Cerebellar cortex (tissue), 1 donor: ENCODE data around the gene GLUL.
A peak's percentile ranks its signal among the peaks of the same experiment; 100 is the strongest.

Experiments
- DNase-seq: peaks from one replicate; pipeline ENCODE4 v3.0.0-alpha.2; 2015; ENCODE audit warnings: low spot score

GLUL gene

DNA sequence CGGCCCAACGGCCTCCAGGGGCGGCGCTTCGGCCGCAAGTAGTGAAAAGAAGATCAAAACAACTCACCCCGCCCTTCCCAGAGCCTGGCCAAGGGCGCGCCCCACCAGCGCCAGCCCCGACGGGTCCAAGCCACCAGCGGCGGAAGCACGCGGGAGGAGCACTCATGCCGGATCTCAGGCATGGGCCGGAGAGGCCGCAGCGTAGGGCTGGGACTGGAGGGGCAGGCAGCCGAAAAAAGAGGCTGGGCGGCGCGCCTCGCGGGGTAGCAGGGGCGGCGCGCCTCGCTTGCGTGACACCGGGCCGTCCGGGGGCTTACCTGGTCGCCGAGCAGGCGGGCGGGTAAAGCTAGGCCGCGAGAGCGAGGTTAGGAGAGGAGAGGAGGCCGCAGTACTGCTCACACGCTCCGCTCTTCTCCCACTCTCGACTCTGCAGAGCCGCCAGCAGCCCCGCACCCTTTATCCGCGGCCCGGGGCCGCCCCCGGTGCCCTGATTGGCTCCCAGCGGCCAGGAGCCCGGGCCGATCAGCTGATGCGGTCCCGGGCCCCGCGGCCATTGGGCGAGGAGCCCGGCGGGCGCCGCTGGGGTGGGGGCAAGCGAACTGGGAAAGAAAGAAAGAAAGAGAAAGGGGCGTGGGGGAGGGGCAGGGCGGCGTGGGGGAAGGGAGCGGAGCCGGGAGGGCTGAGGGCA is at the start of gene GLUL:
TSS of gene GLUL (minus strand) at position 429 of the 688 bp plus-strand sequence. CDS start 3,053 bp downstream, outside the sequence.
- DNase-seq, result peak; percentile 85

DNA sequence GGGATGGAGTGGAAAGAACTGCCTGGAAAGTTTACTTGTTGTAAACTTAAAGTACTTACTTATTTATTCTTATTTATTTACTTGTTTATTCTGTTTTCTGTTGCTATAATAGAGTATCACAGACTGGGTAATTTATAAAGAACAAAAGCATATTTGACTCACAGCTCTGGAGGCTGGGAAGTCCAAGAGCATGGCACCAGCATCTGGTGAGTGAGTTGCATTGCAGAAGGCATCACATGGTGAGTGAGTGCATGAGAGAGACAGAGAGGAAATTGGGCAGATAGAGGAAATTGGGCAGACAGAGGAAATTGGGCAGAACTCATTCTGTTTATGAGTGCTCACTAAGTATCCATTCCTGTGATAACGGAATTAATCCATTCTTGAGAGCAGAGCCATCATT is 46.7 kb upstream of the GLUL start:
- DNase-seq, result no peak

DNA sequence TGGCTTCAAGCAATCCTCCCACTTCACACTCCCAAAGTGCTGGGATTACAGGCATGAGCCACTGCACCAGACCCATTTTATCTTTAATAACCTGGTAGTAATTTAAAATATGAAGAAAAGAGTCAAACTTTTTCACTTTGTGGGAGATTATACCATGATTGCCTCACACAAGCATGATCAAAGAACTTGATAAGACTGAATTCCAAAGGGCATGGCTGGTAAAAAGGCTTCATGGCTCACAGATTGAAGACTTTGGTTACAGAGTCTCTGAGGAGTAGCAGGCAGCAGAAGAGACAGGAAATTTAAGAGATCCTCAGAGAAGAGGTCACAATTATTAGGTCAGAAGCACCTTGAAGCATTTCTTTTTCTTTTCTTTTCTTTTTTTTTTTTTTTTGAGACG is 42.0 kb upstream of the GLUL start:
- no peak for DNase-seq

DNA sequence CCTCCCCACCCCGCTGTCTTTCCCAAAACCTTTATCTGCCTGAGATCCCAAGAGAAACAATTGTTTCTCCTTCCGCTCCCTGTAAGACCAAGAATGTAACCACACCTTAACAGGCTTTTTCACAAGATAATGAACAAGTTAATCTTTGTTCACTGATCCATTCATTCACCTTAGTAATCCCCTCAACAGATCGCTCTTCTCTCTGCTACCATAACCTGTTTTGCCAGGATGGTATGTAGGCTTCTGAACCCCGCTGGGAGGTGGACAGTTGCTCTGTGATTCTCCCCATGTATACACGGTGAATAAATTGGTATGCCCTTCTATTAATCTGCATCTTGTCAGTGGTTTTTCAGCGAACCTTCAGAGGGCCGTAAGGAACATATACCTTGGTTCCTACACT is 39.7 kb upstream of the GLUL start:
- no peak for DNase-seq

DNA sequence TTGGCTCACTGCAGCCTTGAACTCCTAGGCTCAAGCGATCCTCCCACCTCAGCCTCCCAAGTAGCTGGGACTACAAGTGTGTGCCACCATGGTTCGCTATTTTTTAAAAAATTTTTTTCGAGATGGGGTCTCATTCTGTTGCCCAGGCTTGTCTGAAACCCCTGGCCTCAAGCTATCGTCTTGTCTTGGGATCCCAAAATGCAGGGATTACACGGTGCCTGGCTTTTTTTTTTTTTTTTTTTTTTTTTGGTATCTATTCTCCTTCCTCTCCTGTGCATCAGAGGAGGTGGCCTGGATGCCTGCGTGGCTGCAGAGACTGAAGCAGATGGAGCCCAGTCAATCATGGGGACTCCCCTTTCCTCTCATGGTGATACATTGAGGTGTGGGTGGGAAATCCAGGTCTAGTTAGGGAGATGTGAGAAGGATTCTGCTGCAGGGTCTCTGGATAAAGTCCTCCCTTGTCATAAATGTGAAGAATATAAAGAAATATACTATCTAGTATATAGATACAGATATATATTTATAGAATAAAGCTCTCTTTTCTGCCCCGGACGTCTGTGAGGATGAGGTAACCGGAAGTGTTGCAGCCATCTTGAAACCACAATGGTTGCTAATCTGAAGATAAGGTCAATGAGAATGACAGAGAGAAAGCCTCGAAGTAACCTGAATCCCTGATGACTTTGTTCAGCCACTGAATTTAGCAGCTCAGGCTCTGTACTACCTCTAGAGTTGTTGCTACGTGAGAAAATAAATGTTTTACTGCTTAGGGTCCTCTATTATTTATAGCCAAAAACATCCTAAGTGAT is 38.9 kb upstream of the GLUL start:
- no peak for DNase-seq

DNA sequence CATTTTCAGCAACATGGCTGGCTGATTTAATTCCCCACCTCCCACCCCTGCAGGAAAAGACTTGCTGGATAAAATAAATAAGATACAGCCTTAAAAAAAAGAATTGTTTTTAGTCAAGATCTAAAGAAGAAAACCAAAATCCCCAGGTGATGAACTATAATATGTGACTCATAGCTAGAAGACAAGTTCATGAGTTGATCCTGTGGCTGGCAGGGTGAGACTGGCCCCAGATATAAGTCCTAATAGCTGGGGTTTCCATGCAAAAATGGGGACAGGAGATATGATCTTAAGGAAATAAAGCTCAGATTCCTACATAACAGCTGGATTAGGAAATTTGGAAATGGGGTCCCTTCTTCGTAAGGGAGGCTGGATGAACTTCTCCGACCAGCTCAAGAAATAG is 36.5 kb upstream of the GLUL start:
- no peak for DNase-seq

DNA sequence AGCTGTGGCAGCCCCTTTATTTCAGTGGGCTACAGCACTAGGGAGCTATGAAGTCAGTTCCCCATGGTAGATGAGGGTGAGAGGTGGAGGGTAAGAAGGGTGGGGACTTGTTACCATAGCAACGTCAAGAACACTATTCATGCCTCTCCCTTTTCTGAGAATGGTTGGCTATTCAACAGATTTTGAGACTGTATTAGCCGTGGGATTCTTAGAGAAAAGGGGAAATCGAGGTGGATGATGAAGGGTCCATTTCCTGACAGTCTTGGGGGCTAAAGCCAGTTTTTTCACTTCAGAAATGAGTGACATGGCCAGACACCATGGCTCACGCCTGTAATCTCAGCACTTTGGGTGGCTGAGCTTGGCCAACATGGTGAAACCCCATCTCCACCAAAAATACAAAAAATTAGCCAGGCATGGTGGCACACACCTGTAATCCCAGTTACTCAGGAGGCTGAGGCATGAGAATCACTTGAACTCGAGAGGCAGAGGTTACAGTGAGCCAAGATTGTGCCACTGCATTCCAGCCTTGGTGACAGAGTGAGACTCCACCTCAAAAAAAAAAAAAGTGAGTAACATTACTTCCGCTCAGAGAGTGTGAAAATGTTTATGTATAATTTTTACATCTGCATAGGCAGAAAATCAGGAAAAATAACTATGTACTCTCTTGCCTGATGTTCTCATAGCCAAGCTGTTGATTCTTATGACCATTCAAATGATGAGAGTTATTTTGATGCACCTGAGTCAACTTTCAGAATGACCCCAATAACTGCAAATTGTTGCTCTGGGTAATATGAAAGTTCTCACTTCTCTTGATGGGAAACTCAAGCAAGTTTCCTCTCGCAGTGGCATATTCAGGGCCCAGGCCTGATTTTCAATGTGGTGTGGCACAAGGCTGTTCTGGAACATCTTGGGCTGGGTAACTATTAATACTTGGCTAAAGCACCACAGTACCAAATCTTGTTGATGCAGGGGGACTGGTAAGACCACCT is 35.1 kb upstream of the GLUL start:
- DNase-seq, result no peak

DNA sequence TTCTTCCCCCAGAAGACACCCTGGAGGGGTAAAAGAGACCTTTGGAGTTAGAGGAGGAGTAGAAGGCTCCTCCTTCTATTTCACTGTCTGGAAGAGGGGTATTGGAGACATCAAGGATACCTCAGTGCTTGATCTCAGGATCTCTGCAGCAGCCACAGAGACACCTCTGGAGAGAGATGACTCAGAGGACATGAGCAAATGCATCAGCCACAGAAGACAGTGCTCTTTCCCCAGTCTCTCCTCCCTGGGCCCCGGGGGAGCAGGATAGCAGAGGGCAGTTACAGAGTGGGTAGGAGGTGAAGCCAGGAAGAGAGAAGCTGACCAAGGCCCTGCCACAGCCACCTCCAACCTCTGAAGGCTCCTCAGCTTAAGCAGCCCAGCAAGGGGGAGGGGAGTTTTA is 24.2 kb upstream of the GLUL start:
- DNase-seq, result no peak

DNA sequence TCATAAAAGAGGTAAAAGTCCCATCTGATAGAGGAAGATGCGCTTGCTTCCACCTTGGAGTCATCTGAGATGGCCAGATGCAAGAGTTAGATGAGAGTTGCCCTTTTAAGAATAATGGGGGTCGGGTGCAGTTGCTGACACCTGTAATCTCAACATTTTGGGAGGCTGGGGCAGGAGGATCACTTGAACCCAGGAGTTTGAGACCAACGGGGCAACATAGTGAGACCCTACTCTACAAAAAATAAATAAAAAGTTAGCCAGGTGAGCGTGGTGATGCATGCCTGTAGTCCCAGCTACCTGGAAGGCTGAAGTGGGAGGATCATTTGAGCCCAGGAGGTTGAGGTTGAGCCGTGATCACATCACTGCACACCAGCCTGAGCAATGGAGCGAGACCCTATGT is 22.4 kb upstream of the GLUL start:
- no peak for DNase-seq

DNA sequence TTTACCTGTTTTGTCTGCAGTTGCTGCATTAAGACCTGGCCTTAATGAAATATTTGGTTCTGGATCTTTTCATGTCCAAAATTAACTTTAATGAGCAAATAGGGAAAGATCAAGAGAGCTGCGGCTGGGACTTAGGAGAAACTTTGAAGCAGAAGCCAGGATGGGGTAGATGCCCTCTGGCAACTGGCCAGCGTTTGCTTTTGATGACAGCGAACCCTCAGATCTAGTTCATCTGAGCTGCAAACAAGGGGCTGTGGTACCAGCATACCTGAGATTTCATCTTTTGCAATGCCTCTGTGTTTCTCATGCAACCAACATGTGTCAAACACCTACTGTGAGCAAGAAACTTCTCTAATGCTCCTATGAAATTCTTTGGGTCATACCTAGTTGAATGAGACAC is 21.9 kb upstream of the GLUL start:
- DNase-seq, result no peak

DNA sequence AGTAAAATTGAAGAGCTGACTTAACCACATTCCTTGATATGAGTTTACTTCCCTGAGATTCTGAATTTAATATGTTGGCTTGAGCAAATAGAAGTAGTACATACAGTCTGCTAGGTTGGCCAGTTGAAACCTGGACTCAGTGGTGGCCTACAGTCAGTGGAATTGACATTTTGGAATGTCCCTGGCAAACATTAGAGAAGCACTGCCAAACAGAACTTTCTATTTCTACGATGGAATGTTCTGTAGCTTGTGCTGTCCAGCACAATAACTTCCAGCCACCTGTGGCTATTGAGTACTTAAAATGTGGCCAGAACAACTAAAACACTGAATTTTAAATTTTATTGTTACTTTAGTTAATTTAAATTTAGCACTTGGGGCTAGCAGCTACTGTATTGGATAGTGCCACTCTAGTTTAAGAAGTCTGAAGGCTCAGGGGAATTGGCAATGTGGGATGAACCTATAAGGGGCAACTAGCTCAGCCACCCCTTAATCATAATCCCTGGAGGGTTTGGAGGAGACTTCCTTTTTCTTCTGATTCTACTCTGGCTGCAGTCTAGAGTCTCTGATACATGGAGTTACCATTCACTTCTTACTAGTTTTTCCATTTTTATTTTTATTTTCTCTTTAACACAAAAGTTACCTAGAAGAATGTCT is 19.2 kb upstream of the GLUL start:
- no peak for DNase-seq

DNA sequence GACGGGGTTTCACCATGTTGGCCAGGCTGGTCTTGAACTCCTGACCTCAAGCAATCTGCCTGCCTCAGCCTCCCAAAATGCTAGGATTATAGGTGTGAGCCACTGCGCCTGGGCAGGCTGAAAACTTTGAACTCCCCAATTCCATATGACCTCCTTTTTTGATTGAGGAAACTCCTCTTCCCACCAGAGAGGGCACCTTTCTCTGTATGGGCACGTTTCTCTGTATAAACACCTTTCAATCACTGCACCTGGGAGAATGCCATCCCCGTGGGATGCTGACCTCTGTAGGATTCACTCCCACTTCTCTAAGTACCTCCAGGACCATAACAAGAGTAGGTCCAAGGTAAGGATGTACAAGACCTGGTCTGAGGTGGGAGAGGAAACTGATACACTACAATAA is 18.5 kb upstream of the GLUL start:
- no peak for DNase-seq

DNA sequence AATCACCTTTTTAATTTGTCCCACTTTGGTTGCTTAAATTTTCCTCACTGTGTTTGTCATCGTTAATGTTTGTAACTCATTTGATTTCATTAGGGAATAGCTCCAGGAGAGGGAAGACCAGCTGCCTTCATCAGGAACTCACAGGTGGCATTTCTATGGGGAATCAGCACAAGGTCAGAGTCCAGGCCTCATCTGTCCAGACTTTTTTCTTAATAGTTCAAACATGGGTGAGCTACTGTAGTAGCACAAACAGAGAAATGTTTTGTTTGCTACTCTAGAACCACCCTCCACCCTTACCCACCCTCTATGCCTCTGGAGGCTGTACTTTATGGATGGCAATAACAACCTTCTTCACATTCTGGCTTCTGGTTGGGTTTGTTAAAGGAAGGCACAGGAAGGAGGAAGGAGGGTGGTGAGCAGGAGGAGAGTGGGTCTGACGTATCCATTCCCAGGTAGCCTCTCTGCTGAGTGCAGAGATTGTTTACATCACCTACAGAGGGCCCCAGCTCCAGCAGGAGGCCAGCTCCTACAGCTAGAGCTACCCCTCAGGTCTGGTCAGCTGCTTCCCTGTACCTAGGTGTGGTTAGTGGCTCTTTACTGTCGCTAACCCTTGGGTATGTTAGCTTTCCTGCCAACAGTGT is 17.0 kb upstream of the GLUL start:
- DNase-seq, result no peak

DNA sequence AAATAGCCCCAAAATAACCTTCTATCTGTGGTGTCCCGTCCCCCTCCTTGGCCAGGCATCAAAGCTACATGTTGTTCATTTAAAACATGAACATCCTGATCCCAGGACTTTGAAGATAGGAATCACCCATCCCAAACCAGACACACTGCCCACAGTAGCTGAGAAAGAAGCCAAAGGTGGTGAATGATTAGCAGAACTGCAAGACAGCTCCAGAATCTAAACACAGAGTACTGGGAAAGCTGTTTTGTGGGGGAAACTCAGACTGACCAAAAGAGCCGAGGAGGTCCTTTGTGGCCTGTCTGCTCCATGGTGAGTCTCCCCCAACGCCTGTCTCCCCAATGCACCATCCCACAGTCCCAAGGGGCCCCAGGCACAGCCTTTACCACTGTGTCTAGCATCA is 16.1 kb upstream of the GLUL start:
- no peak for DNase-seq

DNA sequence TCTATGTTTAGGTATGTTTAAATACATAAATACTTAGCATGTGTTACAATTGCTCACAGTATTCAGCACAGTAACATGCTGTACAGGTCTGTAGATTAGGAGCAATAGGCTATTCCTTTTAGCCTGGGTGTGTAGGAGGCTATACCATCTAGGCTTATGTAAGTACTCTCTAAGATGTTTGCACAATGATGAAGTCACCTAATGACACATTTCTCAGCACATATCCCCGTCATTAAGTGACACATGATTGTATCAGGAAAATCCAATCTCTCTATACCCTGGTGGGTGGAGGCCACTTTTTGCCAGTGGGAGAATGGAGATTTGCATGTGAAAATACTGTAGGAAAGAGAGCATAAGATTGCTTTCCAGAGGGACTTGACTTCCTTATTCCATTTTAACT is 14.4 kb upstream of the GLUL start:
- no peak for DNase-seq

DNA sequence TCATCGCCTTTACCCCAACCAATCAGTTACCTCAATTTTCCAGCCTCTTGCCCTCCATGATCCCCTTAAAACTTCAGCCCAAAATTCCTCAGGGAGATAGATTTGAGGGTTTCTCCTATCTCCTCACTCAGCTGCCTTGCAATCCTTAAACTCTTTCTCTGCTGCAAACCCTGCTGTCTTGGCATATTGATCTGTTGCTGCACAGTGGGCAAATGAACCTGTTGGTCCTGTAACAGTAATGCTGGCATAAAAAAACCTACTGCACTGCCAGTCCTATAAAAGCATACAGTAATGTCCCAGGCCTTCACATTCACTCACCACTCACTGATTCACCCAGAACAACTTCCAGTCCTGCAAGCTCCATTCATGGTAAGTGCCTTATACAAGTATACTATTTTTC is 14.0 kb upstream of the GLUL start:
- DNase-seq, result no peak

DNA sequence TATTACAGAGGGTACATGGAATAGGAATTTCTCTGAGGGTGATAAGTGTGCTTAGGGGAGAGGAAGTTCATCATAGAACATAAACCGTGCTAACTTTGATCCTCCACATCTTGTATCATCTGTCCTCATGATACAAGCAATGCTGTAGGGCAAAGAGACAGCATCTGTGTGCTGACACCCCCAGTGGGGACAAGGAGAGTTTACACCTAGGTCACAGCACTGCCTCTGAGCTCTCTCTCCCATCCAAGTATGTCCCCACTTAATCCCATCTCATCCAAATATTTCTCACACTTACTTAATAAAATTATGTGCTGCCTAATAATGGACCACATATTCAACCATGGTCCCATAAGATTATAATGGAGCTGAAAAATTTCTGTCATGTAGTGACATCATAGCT is 13.2 kb upstream of the GLUL start:
- DNase-seq, result no peak

DNA sequence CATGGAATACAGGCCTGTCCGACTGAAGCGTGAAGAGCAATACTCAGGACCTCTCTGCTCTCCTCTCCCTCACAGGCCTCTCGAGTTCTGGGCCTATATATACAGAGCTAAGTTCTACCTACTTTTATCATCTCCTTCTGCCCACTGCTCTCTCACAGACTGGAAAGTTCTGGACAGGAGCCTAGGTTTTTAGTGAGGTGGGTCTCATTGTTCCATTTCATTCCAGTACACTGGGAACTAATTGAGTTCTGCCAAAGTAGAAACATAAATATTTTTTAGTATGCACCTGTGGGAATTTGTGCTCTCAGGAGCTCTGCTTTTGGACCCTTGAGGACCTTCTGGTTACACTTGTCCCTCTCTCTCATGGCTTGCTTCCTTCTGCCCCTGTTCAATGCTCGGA is 9.0 kb upstream of the GLUL start, which contains the start of gene TEDDM1:
TSS of gene TEDDM1 (minus strand) at position 101 of the 400 bp plus-strand sequence. CDS start 182 bp downstream, outside the sequence.
- no peak for DNase-seq

DNA sequence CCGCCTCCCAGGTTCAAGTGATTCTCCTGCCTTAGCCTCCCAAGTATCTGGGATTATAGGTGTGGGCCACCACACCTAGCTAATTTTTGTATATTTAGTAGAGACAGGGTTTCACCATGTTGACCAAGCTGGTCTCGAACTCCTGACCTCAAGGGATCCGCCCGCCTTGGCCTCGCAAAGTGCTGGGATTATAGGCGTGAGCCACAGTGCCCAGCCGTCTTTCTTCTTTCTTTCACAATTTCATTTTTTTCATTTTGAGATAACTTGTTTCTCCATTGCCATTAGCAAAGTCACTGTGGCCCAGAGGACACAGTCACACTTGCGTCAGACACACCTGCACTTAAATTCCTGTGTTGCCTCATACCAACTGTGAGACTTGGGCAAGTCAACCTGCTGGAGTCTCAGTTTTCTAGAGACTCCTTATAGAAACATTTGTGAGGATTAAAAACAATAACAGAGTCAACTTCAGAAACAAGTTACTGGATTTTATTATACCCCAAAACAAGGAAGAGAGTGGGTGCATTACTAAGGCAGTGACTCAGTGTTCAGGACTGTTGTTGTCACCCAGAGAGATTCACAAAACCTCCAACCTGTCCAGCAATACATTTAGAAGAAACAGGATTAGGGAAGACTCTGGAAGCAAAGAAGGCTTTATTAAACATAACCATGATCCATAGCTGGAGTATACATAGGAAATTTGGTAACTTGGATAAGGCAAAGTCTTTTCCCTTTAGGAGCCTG is 6.2 kb upstream of the GLUL start:
- DNase-seq, result no peak

DNA sequence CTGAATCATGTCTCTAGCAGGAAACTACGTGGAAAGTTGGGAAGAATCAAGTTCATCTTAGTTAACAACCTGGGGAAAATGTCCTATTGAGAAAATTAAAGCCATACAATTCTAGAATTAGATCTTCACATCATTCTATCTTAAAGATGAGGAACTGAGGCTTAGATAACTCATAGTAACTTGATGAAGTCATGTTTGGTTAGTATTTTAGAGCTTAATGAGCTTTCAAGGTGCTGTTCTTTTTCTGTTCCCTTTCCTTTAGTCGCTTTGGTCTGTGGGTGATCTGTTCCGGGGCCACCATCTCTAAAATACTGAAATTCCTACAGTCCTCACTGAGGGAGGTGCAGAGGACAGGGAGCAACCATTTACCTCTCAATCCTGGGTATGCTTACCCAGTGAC is 4.3 kb upstream of the GLUL start:
- DNase-seq, result no peak
